NCI-H2081 (cell line): Measurements from ENCODE around the gene JAZF1.

Experiments
- DNase-seq, 2 experiments: peaks; one replicate each; lab custom pipeline; 2025; lab: John Stamatoyannopoulos, UW

The JAZF1 gene

GRCh38 chr7:28180364-28181147, at the start of gene JAZF1:
JAZF1 (minus strand) TSS chr7:28180795.
- DNase-seq: peak; percentile 75 to 83

DNA sequence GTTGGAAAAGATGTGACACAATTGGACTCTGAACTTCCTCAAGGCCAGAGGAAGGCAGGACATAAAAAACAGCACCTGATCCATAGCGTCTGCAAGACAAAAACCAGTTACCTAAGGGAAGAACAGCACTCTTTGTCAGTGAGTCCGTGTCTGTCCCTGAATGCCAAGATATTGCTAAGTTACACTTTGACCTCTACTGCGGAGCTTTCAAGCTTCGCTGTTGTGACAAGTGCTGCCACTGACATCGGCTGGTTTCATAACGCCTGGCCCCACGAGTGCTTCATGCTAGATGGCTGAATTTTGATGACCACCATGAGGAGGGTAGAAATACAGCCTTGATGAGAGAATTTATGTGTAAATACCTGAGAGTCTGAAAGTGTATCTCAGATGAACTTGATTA, 49.7 kb upstream of the JAZF1 start:
- no peak for DNase-seq

- DNase-seq: no peak
These were observed 47.8 kb upstream of the JAZF1 start for GRCh38 chr7:28228396-28228795.

DNA sequence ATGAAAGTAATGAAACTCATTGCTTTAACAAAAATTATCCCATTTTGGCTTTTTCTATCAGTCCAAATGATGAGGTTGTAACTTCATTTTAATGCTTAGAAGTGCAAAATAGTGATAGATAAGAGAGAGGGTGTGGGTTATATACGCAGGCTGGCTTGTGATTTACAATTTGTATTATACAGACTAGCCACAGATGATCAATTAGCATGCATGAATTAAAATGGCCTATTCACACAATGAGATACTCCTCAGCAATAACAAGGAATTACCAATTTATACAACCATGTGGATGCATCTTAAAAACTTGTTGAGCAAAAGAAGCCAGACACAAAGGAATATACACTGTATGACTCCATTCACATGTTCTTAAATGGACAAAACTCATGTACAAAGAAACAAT, 45.4 kb upstream of the JAZF1 start:
- DNase-seq: no peak

DNA sequence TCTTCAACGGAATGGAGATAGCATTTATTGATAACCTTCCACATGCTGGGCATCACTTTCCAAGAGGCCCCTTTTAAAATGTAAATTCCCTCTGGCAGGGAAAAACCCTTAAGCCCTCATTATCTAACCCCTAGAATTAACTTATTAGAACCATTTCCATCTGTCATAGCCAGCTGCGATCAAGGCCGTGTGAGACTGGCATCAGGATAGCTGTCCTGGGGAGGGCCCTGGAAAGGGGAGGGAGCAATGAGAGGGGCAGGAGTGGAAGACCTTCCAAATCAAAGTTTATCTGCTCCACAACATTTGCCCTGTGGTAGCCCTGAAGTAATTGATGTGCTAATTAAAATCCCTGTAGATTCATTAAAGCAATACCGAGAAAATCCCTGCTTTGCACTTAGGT, 45.0 kb upstream of the JAZF1 start:
- DNase-seq: no peak

DNA sequence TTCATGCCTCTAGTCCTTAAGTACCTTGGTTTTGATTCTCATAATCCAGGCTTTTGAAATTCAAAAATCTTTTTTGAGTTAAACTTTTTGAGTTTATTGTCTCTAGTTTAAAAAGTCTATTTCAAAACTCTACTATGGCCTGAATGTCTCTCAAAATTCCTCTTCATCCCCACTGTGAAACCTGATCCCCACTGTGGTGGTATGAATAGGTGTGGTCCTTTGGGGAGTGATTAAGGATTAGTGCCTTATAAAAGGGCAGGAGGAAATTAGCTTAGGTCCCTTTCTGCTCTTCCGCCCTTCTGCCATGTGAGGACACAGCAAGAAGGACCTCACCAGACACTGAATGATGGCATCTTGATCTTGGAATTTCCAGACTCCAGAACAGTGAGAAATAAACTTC, 44.1 kb upstream of the JAZF1 start:
- DNase-seq: no peak

DNA sequence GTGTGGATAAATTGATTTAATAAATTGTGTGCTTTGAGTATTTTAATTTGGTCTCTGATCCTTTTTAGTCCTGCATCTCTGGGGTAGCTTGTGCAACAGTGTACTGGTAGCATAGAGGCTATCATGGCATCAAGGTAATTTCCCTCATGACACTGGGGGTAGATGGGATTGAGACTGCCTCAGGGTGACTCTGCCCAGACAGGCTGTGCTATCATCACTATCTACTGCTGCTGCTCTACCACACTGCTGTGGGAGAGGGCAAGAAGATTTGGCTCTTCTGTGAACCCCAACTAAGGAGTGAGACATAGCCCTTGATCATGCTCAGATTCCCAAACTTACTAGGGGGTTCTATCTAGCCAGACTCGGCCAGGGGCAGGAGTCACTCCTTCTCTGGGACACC, 43.6 kb upstream of the JAZF1 start:
- DNase-seq: no peak

- no peak for DNase-seq
These were observed 42.0 kb upstream of the JAZF1 start for GRCh38 chr7:28222636-28223035.

- no peak for DNase-seq
These were observed 39.2 kb upstream of the JAZF1 start for GRCh38 chr7:28219793-28220192.

DNA sequence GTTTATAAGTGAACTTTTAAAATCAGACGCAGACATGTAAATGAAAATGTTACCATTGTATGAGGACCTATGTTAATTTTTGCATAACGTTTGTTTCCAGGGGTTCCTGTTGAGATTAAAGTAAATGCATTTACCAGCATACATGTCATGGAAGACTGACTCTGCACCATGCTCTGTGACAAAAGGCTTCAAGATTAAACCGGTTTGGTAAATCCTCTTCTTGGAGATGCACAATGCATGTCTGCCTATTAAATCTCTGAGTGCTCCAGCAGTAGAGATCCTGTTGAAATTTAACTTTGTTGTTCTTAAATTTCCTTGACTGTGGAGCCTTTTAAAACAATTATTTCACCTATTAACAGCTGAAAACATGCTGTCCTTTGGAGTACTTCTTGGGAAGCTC, 36.5 kb upstream of the JAZF1 start:
- DNase-seq: no peak

DNA sequence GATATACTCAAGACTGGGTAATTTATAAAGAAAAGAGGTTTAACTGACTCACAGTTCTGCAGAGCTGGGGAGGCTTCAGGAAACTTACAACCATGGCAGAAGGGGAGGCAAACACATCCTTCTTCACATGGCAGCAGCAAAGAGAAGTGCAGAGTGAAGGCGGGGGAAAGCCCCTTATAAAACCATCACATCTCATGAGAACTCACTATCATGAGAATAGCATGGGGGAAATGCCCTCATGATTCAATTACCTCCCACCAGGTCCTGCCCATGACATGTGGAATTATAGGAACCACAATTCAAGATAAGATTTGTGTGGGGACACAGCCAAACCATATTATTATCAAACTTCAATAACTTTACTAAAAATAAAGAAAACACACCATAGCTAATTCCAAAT, 30.4 kb upstream of the JAZF1 start:
- DNase-seq: no peak

DNA sequence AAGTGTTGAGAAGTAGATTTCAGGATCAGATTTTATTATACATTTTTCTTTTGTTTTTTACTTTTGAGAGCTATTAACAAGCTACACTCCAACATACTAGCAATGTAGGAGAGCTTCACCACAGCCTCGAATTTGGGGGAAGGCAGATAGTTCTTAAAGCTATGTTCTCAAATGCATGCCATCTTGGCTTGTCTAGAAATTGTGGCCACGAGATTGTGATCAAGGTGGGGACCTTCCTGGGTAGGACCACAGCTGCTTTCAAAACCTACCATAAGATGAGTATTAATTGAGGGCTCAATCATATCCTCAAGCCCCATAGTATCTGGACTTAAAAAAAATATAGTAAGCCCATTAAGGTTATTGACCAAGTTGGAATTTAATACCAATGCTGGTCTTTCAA, 27.9 kb upstream of the JAZF1 start:
- no peak for DNase-seq

GRCh38 chr7:28207486-28208158, 27.0 kb upstream of the JAZF1 start:
- no peak for DNase-seq

- no peak for DNase-seq
These were observed 24.9 kb upstream of the JAZF1 start for GRCh38 chr7:28205506-28205905.

- DNase-seq: no peak
These were observed 23.1 kb upstream of the JAZF1 start for GRCh38 chr7:28203508-28204240.

DNA sequence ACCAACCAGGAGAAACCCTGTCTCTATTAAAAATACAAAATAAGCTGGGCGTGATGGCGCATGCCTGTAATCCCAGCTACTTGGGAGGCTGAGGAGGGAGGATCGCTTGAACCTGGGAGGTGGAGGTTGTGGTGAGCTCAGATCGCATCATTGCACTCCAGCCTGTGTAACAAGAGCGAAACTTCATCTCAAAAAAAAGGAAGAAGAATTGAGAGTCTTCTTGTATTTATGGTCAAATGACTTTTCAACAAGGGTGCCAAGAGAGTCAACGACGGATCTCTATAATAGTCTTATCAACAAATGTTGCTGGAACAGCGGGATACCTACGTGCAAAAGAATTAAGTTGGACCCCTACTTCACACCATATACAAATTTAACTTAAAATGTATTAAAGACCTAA, 21.6 kb upstream of the JAZF1 start:
- no peak for DNase-seq

- DNase-seq: no peak
These were observed 20.5 kb upstream of the JAZF1 start for GRCh38 chr7:28201131-28201530.

DNA sequence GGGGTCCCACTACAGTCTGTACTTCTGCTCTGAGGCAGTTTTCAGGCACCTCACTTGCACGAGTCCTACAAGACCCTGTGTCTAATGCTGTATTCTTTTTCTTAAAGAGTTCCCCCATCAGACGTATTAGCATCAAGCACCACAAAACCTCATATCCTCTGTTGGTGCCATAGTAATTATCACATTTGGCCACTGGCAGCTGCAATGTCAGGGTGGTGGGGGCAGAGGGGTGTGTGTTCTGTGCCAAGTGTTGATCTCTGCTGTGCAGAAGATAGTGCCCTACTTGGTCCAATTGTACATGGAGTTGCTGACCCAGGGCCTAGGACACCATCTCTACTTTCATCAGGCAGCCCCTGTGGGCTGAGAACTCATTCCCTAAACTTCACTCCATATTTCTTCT, 20.0 kb upstream of the JAZF1 start:
- DNase-seq: peak in 1 of 2 experiments; percentile 20

- DNase-seq: no peak
These were observed 18.5 kb upstream of the JAZF1 start for GRCh38 chr7:28199021-28199510.

DNA sequence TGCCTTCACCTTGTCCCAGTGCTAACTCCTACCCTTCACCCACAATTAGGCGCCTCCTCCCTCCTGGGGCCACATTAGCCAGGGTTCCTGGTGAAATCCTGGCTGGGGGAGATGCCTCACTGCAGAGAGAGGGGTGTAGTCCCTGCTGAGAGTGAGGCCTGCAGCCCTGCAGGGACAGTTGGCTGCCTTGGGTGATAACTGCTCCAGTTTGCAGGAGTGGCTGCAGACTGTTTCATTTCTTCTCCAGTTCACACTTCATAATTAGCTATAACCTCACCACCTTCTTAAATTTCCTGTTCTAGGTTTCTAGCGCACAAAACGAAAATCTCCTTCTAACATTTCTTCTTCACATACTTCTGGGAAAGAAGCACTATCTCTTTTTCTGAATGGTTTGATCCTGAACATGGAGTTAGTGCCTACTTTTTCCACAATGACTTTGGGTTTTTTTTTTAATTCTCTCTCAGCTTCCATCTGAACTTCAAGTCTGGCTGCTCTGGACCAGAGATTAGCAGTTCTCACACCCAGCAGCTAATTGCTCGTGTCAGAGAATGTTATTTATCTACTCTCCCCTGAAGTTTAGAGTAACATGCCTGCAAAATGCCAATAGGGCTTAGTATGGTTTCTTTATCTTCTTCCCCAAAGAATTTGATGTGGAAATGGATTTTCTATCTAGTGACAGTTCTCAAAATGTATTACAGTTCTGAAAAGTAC, 15.5 kb upstream of the JAZF1 start:
- no peak for DNase-seq

DNA sequence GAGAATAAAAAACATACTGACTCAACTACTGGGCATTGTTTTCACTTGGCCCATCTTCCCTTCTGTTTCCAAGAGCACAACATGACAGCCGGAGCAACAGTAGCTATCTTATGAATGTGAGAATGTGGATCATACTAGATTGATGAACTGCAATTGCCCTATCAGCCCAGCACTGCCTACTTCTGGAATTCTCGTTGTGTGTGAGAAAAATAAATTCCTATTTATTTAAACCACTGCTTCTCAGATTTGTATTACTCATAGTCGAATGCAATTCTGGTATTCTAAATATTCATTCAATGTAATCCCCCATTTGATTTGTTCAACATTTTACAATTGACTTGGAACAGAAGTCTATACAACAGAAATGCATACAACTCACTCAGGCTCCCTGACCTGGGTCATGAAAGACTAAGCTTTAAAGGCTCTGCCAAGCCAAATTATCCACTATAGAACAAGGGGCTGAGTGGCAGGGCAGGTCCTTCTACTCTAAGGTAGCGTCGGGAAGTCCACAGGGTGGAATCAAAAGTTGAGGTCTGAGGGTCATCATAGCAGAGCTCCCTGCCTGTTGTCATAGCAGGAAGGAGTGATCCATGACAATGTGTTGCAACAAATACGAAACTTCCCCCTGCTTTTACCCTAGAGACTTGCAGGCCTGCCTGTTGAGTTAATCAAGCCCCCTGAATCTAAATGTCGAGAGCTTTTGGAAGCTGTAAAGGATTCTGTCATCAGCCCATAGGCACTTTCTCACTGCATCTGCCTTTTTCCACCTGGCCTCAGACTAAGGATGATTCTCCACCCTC, 12.4 kb upstream of the JAZF1 start:
- DNase-seq: no peak
